HEK293T (cell line): Measurements from ENCODE around the gene CDH3.
"Not testable (repeated sequence)": the region's sequence is repeated elsewhere in the genome, so short reads cannot be mapped to it uniquely, and the experiment has no call there.

ENCODE experiments used
- CTCF ChIA-PET: fragments of 350-600 bp; formaldehyde crosslinking; extraction: SDS; loops from one replicate; lab custom pipeline; 2021; ENCODE audit warnings: antibody characterized with exemption, inconsistent platforms; lab: Yijun Ruan, JAX
- POLR2A ChIA-PET: fragments of 350-600 bp; formaldehyde crosslinking; extraction: SDS; loops from one replicate; lab custom pipeline; 2020; ENCODE audit warnings: antibody characterized with exemption, inconsistent platforms; lab: Yijun Ruan, JAX
- DNase-seq: peaks from one replicate; pipeline ENCODE4 v3.0.0; 2012; ENCODE audit warnings: mixed read lengths; ENCODE audit errors: extremely low spot score
- ARNT ChIP-seq: fragments of 450-650 bp; IDR thresholded peaks from 2 replicates; pipeline ENCODE4 v1.6.1; 2017; ENCODE audit warnings: mild to moderate bottlenecking
- BHLHE40 ChIP-seq: fragments of 450-650 bp; IDR thresholded peaks from 2 replicates; pipeline ENCODE4 v1.6.1; 2016; ENCODE audit warnings: mild to moderate bottlenecking, moderate library complexity, borderline replicate concordance
- CTBP1 ChIP-seq: fragments of 450-650 bp; IDR thresholded peaks from 2 replicates; pipeline ENCODE4 v1.6.1; 2016; ENCODE audit warnings: borderline replicate concordance
- ELF4 ChIP-seq: fragments of 450-650 bp; IDR thresholded peaks from 2 replicates; pipeline ENCODE4 v1.6.1; 2017; ENCODE audit warnings: antibody characterized with exemption
- FOXA1 ChIP-seq: fragments of 450-650 bp; IDR thresholded peaks from 2 replicates; pipeline ENCODE4 v1.6.1; 2016; ENCODE audit warnings: mild to moderate bottlenecking
- FOXK2 ChIP-seq: fragments of 450-650 bp; IDR thresholded peaks from 2 replicates; pipeline ENCODE4 v1.6.1; 2016; ENCODE audit warnings: mild to moderate bottlenecking
- FOXM1 ChIP-seq: fragments of 450-650 bp; IDR thresholded peaks from 2 replicates; pipeline ENCODE4 v1.6.1; 2017; ENCODE audit warnings: mild to moderate bottlenecking, borderline replicate concordance
- HDGF ChIP-seq: fragments of 450-650 bp; IDR thresholded peaks from 2 replicates; pipeline ENCODE4 v1.6.1; 2017; ENCODE audit warnings: antibody characterized with exemption, borderline replicate concordance
- L3MBTL2 ChIP-seq: fragments of 450-650 bp; conservative IDR thresholded peaks from 2 replicates; pipeline ENCODE4 v1.6.1; 2016; ENCODE audit warnings: mild to moderate bottlenecking
- LEF1 ChIP-seq: fragments of 450-650 bp; IDR thresholded peaks from 2 replicates; pipeline ENCODE4 v1.6.1; 2017; ENCODE audit warnings: mild to moderate bottlenecking, borderline replicate concordance
- NFRKB ChIP-seq: fragments of 450-650 bp; IDR thresholded peaks from 2 replicates; pipeline ENCODE4 v1.6.1; 2016; ENCODE audit warnings: mild to moderate bottlenecking, moderate library complexity
- SP1 ChIP-seq: fragments of 450-650 bp; IDR thresholded peaks from 2 replicates; pipeline ENCODE4 v1.6.1; 2017
- SUZ12 ChIP-seq: fragments of 450-650 bp; IDR thresholded peaks from 2 replicates; pipeline ENCODE4 v1.6.1; 2016; ENCODE audit warnings: mild to moderate bottlenecking
- TARDBP ChIP-seq: fragments of 450-650 bp; IDR thresholded peaks from 2 replicates; pipeline ENCODE4 v1.6.1; 2016
- ZNF384 ChIP-seq: fragments of 450-650 bp; IDR thresholded peaks from 2 replicates; pipeline ENCODE4 v1.6.1; 2016
- TF ChIP-seq, protein P1 (sequence below): fragments of 450-650 bp; IDR thresholded peaks from 2 replicates; pipeline ENCODE4 v1.6.1; 2016

Gene CDH3

DNA sequence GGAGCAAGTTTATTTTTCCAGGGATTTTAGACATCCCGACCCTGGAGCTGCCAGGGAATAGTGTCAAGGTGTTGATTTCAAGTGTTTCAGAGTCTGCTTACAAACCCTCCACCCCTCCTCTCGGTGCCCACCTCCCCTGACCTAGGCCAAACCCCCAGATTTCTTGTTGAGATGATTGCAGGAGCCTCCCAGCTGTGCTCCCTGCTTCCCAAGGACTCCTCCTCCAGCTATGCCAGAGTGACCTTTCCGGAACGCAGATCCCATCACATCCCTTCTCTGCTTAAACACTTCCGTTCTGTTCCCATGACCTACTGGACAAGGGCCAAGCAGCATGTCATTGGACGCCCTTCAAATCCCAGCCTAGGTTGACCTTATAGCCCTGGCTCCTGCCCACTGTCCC lies 68.3 kb downstream of the CDH3 start:
- POLR2A ChIA-PET, result no interaction called here
- DNase-seq, result no peak

DNA sequence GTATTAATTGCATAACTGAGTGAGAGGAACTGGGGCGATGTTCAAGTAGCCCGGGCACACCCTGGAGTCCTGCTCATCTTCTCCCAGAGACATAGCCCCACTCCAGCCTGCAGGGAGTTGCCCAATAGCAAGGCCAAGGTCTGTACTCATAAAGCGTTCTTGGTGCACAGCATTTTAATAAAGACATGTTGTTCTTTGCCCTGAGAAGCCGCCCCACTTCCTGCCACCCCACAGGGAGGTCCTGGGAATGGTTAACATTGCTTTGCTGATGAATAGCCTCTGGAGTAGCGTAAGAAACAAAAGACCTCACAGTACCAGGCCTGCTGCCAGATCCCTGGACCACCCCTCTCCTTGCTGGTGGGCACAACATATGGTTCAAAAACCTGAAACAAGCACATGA lies 70.4 kb downstream of the CDH3 start:
- DNase-seq, result no peak
- ChIA-PET CTCF (no interaction called here), POLR2A (no interaction called here)
- TF ChIP-seq FOXK2 (no peak), NFRKB (no peak), ZNF384 (no peak), SUZ12 (no peak), ARNT (no peak), SP1 (no peak), FOXA1 (no peak), L3MBTL2 (no peak), HDGF (no peak), BHLHE40 (no peak), FOXM1 (no peak), TARDBP (no peak), LEF1 (no peak), ELF4 (no peak)

More for the DNA sequence above, 68.3 kb downstream of the CDH3 start:
- TF ChIP-seq, protein P1, sequence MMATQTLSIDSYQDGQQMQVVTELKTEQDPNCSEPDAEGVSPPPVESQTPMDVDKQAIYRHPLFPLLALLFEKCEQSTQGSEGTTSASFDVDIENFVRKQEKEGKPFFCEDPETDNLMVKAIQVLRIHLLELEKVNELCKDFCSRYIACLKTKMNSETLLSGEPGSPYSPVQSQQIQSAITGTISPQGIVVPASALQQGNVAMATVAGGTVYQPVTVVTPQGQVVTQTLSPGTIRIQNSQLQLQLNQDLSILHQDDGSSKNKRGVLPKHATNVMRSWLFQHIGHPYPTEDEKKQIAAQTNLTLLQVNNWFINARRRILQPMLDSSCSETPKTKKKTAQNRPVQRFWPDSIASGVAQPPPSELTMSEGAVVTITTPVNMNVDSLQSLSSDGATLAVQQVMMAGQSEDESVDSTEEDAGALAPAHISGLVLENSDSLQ, result no peak
- TF ChIP-seq ZNF384, result no peak
- TF ChIP-seq L3MBTL2, result no peak
- TF ChIP-seq LEF1, result no peak
- TF ChIP-seq ELF4, result no peak
- no peak for TF ChIP-seq CTBP1
- TF ChIP-seq TARDBP, result no peak
- TF ChIP-seq FOXK2, result no peak
- TF ChIP-seq SUZ12, result no peak
- no peak for TF ChIP-seq SP1
- TF ChIP-seq NFRKB, result no peak
- TF ChIP-seq FOXA1, result no peak
- TF ChIP-seq BHLHE40, result no peak
- CTCF ChIA-PET, result interaction anchor here (0.6 kb wide), 1 partner anchor 9 kb away, joined by 3 read pairs; no protein-coding TSS in a partner anchor

DNA sequence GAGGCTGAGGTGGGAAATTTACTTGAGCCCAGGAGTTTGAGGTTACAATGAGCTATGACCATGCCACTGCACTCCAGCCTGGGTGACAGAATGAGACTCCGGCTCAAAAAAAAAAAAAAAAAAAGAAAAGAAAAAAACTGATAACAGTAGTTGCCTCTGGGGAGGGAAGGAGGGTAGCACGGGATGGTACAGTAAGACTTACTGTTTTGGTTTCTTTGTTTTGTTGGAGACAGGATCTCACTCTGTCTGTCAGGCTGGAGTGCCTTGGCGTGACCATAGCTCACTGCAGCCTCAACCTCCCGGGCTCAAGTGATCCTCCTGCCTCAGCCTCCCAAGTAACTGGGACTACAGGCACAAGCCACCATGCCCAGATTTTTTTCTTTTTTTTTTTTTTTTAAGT lies 71.4 kb downstream of the CDH3 start:
- DNase-seq, CTCF ChIA-PET, POLR2A ChIA-PET: not testable (repeated sequence)

DNA sequence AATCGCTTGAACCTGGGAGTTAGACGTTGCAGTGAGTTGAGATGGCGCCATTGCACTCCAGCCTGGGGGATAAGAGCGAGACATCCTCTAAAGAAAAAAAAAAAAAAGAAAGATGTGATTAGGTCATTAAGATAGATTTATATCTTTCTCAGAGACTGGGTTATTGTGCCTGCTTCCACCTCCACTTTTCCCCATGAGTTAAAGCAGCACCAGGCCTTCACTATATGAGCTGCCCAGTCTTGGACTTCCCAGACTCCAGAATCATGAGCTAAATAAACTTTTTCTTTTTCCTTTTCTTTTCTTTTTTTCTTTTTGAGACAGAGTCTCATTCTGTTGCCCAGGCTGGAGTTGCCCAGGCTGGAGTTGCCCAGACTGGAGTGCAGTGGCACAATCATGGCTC lies 72.6 kb downstream of the CDH3 start:
- CTCF ChIA-PET, result no interaction called here
- TF ChIP-seq LEF1 (no peak), NFRKB (no peak), FOXA1 (no peak), ARNT (no peak), BHLHE40 (no peak), SUZ12 (no peak), CTBP1 (no peak), SP1 (no peak), L3MBTL2 (no peak), HDGF (no peak)
- TF ChIP-seq, protein P1, result no peak
- POLR2A ChIA-PET, result no interaction called here
- DNase-seq, result no peak

DNA sequence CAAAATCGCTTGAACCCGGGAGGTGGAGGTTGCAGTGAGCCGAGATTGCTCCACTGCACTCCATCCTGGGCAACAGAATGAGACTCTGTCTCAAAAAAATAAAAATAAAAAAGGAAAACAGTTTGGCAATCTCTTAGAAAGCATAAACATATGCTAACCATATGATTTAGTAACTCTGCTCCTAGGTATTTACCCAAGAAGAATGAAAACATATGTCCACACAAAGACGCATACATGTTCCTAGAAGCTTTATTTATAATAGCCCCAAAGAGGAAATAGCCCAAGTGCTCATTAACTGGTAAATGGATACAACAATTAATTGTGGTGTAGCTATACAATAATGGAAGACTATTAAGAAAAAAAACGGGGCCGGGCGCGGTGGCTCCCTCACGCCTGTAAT lies 73.5 kb downstream of the CDH3 start:
- ChIA-PET POLR2A (no interaction called here), CTCF (no interaction called here)
- TF ChIP-seq NFRKB (no peak), BHLHE40 (no peak), ARNT (no peak), ZNF384 (no peak), FOXA1 (no peak), CTBP1 (no peak), FOXK2 (no peak), SUZ12 (no peak), HDGF (no peak), LEF1 (no peak), SP1 (no peak), FOXM1 (no peak), TARDBP (no peak), ELF4 (no peak)
- TF ChIP-seq, protein P1, result no peak
- no peak for DNase-seq

DNA sequence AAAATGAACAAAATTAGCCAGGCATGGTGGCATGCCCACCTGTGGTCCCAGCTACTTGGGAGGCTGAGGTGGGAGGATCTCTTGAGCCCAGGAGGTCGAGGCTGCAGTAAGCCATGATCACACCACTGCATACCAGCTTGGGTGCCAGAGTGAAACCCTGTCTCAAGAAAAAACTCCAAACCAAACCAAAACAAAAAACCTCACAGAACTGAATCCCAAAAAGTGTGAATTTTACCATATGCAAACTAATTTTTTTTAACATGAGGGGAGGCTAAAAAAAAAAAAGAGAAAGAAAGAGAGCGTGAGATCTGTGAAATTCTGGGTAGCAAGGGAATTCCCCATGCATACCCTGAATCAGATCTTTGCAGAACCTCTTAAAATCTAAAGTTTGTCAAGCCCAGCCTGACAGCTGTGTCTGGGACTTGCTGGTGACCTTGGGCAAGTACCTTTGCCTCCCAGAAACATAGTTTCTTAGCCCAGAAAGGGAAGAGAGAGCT lies 74.9 kb downstream of the CDH3 start:
- no peak for DNase-seq
- POLR2A ChIA-PET, result no interaction called here
- no peak for TF ChIP-seq FOXM1
- no peak for TF ChIP-seq ARNT
- no peak for TF ChIP-seq HDGF
- no peak for TF ChIP-seq SUZ12
- TF ChIP-seq NFRKB, result no peak
- TF ChIP-seq, protein P1, result no peak
- no peak for TF ChIP-seq ELF4
- TF ChIP-seq FOXK2, result no peak
- no peak for TF ChIP-seq ZNF384
- TF ChIP-seq LEF1, result no peak
- TF ChIP-seq SP1, result no peak
- TF ChIP-seq TARDBP, result no peak
- no peak for TF ChIP-seq CTBP1
- no peak for TF ChIP-seq BHLHE40
- TF ChIP-seq FOXA1, result no peak
- no peak for TF ChIP-seq L3MBTL2
- CTCF ChIA-PET, result no interaction called here
